ENCODE measurements around the gene ARHGEF39.
A peak's percentile ranks its signal among the peaks of the same experiment; 100 is the strongest.
"Not testable (repeated sequence)": the region's sequence is repeated elsewhere in the genome, so short reads cannot be mapped to it uniquely, and the experiment has no call there.

The ARHGEF39 gene

DNA sequence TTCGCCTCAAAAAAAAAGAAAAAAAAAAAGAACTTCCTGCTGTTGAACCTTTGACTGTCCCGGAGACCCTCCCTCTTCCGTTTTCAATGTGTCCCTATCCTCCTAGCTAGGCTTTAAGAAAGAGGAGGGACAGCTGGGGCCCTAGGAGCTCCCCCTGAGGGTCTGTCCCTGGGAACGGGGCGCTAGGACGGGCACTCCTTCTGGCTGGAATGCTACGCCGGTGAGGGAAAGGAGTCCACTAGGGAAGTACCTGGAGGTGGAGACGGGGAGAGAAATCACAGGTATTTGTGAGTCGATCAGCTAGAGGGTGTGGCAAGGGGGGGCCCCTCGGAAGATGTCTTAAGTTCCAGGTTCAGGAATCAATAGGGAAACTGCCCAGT lies 18.9 kb downstream of the ARHGEF39 start:
- H3K23ac ChIP-seq (ENCODE audit: low read length in 2 of 2), result no peak overlapping the region
- peak overlapping the region; percentile 21 to 40 for H3K4ac ChIP-seq (ENCODE audit: low read depth in 1 of 2, low read length in 2 of 2)
- peaks cover 2% of the 10 kb centered on the region for H3K79me1 ChIP-seq (replicated peaks; ENCODE audit: low read length, poor library complexity, severe bottlenecking)
- H3K4me1 ChIP-seq (ENCODE audit: control insufficient read depth, insufficient read depth, low read depth, low read length), result peaks cover 4% of the 10 kb centered on the region
- H2BK120ac ChIP-seq (ENCODE audit: low read depth, low read length), result no peak overlapping the region
- peak overlapping the region in 1 of 2 experiments; percentile 75 for H3K14ac ChIP-seq (ENCODE audit: low read length in 2 of 2)
- no peaks in the 10 kb centered on the region for H3K27me3 ChIP-seq (ENCODE audit: control insufficient read depth in 1 of 2, insufficient read depth in 1 of 2, low read length in 2 of 2)
- peak overlapping the region; percentile 64 to 89 for H3K4me3 ChIP-seq (ENCODE audit: insufficient read depth in 1 of 2, low read depth in 1 of 2, low read length in 2 of 2)
- H3K36me3 ChIP-seq (ENCODE audit: control insufficient read depth in 1 of 2, insufficient read depth in 2 of 2, low read depth in 1 of 2, low read length in 2 of 2), result peaks cover 0 to 3% of the 10 kb centered on the region in 2 experiments
- H4K91ac ChIP-seq (ENCODE audit: low read length), result no peak overlapping the region
- DNase-seq, result no peak
- H2BK12ac ChIP-seq (ENCODE audit: low read length in 2 of 2), result peak overlapping the region in 1 of 2 experiments; percentile 31
- H2BK15ac ChIP-seq (ENCODE audit: low read depth, poor library complexity, severe bottlenecking), result peak overlapping the region; percentile 54
- peak overlapping the region; percentile 34 to 67 for H3K18ac ChIP-seq (ENCODE audit: low read depth in 1 of 2, low read length in 2 of 2)
- no peak overlapping the region for H2AK5ac ChIP-seq (ENCODE audit: low read length, severe bottlenecking)
- no peak overlapping the region for H2BK5ac ChIP-seq (ENCODE audit: low read depth, low read length, poor library complexity, severe bottlenecking)
- H3K27ac ChIP-seq (ENCODE audit: low read length, poor library complexity, severe bottlenecking), result peak overlapping the region; percentile 13
- H3K9ac ChIP-seq (ENCODE audit: low read length), result peak overlapping the region; percentile 99
- peak overlapping the region; percentile 21 for H4K8ac ChIP-seq (ENCODE audit: low read length)
- peak overlapping the region; percentile 96 for H2AFZ ChIP-seq (ENCODE audit: low read depth, low read length)
- 2% methylated on average over 10 of the region's 11 CpGs for WGBS
- H3K9me3 ChIP-seq (ENCODE audit: control insufficient read depth, low read length), result no peaks in the 10 kb centered on the region
- H3K4me2 ChIP-seq (ENCODE audit: low read length, poor library complexity, severe bottlenecking), result peak overlapping the region; percentile 86

- WGBS, result 32% methylated on average over 9 of the region's 10 CpGs
- Histone ChIP-seq H3K9ac (ENCODE audit: low read length) (peak overlapping the region; percentile 99), H3K4me2 (ENCODE audit: low read length, poor library complexity, severe bottlenecking) (peak overlapping the region; percentile 86), H3K4me3 (ENCODE audit: insufficient read depth in 1 of 2, low read depth in 1 of 2, low read length in 2 of 2) (peak overlapping the region in 1 of 2 experiments; percentile 89)
- H4K8ac ChIP-seq (ENCODE audit: low read length); H3K14ac ChIP-seq (ENCODE audit: low read length in 2 of 2); H3K27me3 ChIP-seq (ENCODE audit: control insufficient read depth in 1 of 2, insufficient read depth in 1 of 2, low read length in 2 of 2); H2AFZ ChIP-seq (ENCODE audit: low read depth, low read length); H3K27ac ChIP-seq (ENCODE audit: low read length, poor library complexity, severe bottlenecking); H3K36me3 ChIP-seq (ENCODE audit: control insufficient read depth in 1 of 2, insufficient read depth in 2 of 2, low read depth in 1 of 2, low read length in 2 of 2); H4K91ac ChIP-seq (ENCODE audit: low read length); H2BK5ac ChIP-seq (ENCODE audit: low read depth, low read length, poor library complexity, severe bottlenecking); H2BK15ac ChIP-seq (ENCODE audit: low read depth, poor library complexity, severe bottlenecking); H3K18ac ChIP-seq (ENCODE audit: low read depth in 1 of 2, low read length in 2 of 2); H2BK120ac ChIP-seq (ENCODE audit: low read depth, low read length); H3K9me3 ChIP-seq (ENCODE audit: control insufficient read depth, low read length); DNase-seq; H3K79me1 ChIP-seq (replicated peaks; ENCODE audit: low read length, poor library complexity, severe bottlenecking); H2BK12ac ChIP-seq (ENCODE audit: low read length in 2 of 2); H3K23ac ChIP-seq (ENCODE audit: low read length in 2 of 2); H2AK5ac ChIP-seq (ENCODE audit: low read length, severe bottlenecking); H3K4ac ChIP-seq (ENCODE audit: low read depth in 1 of 2, low read length in 2 of 2); H3K4me1 ChIP-seq (ENCODE audit: control insufficient read depth, insufficient read depth, low read depth, low read length): not testable (repeated sequence)
Measured at GRCh38 chr9:35645736-35646135, 19.3 kb downstream of the ARHGEF39 start.

DNA sequence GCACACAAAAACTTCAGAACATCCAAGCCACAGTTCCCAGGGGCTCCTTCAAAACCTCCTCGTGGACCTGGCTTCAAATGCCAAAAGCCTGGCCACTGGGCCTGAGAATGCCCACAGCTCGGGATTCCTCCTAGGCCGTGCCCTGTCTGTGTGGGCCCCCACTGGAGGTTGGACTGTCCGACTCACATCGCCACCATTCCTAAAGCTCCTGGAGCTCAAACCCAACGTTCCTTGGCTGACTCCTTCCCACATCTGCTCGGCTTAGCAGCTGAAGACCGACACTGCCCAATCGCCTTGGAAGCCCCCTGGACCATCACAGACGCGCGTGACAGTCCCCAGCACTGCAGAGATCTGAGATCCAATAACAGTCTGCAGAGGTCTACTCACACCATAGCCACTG lies 21.9 kb downstream of the ARHGEF39 start:
- Histone ChIP-seq H3K9me3 (ENCODE audit: control insufficient read depth, low read length) (no peaks in the 10 kb centered on the region), H3K14ac (ENCODE audit: low read length in 2 of 2) (peak overlapping the region in 1 of 2 experiments; percentile 36), H3K9ac (ENCODE audit: low read length) (no peak overlapping the region), H3K79me1 (replicated peaks; ENCODE audit: low read length, poor library complexity, severe bottlenecking) (peaks cover 2% of the 10 kb centered on the region), H3K23ac (ENCODE audit: low read length in 2 of 2) (no peak overlapping the region), H2AFZ (ENCODE audit: low read depth, low read length) (no peak overlapping the region), H3K27ac (ENCODE audit: low read length, poor library complexity, severe bottlenecking) (no peak overlapping the region), H2BK15ac (ENCODE audit: low read depth, poor library complexity, severe bottlenecking) (no peak overlapping the region), H3K18ac (ENCODE audit: low read depth in 1 of 2, low read length in 2 of 2) (no peak overlapping the region), H3K4me3 (ENCODE audit: insufficient read depth in 1 of 2, low read depth in 1 of 2, low read length in 2 of 2) (no peak overlapping the region), H3K4ac (ENCODE audit: low read depth in 1 of 2, low read length in 2 of 2) (peak overlapping the region in 1 of 2 experiments; percentile 13), H3K36me3 (ENCODE audit: control insufficient read depth in 1 of 2, insufficient read depth in 2 of 2, low read depth in 1 of 2, low read length in 2 of 2) (peaks cover 0 to 7% of the 10 kb centered on the region in 2 experiments), H2BK5ac (ENCODE audit: low read depth, low read length, poor library complexity, severe bottlenecking) (no peak overlapping the region), H3K4me1 (ENCODE audit: control insufficient read depth, insufficient read depth, low read depth, low read length) (peaks cover 4% of the 10 kb centered on the region), H3K27me3 (ENCODE audit: control insufficient read depth in 1 of 2, insufficient read depth in 1 of 2, low read length in 2 of 2) (no peaks in the 10 kb centered on the region), H2AK5ac (ENCODE audit: low read length, severe bottlenecking) (no peak overlapping the region), H2BK12ac (ENCODE audit: low read length in 2 of 2) (no peak overlapping the region), H4K8ac (ENCODE audit: low read length) (no peak overlapping the region), H2BK120ac (ENCODE audit: low read depth, low read length) (no peak overlapping the region), H3K4me2 (ENCODE audit: low read length, poor library complexity, severe bottlenecking) (no peak overlapping the region), H4K91ac (ENCODE audit: low read length) (no peak overlapping the region)
- DNase-seq, result no peak
- WGBS, result 89% methylated on average over 12 of the region's 12 CpGs

GRCh38 chr9:35641478-35641877 lies 23.5 kb downstream of the ARHGEF39 start:
- H3K23ac ChIP-seq (ENCODE audit: low read length in 2 of 2); H2BK12ac ChIP-seq (ENCODE audit: low read length in 2 of 2); H3K4me2 ChIP-seq (ENCODE audit: low read length, poor library complexity, severe bottlenecking); H3K27ac ChIP-seq (ENCODE audit: low read length, poor library complexity, severe bottlenecking); H4K8ac ChIP-seq (ENCODE audit: low read length); H3K4ac ChIP-seq (ENCODE audit: low read depth in 1 of 2, low read length in 2 of 2); H2AK5ac ChIP-seq (ENCODE audit: low read length, severe bottlenecking); H2BK15ac ChIP-seq (ENCODE audit: low read depth, poor library complexity, severe bottlenecking); H3K18ac ChIP-seq (ENCODE audit: low read depth in 1 of 2, low read length in 2 of 2); H2BK5ac ChIP-seq (ENCODE audit: low read depth, low read length, poor library complexity, severe bottlenecking); H3K4me1 ChIP-seq (ENCODE audit: control insufficient read depth, insufficient read depth, low read depth, low read length); H4K91ac ChIP-seq (ENCODE audit: low read length); H3K36me3 ChIP-seq (ENCODE audit: control insufficient read depth in 1 of 2, insufficient read depth in 2 of 2, low read depth in 1 of 2, low read length in 2 of 2); H3K79me1 ChIP-seq (replicated peaks; ENCODE audit: low read length, poor library complexity, severe bottlenecking); H2BK120ac ChIP-seq (ENCODE audit: low read depth, low read length); H3K14ac ChIP-seq (ENCODE audit: low read length in 2 of 2); DNase-seq; H3K9ac ChIP-seq (ENCODE audit: low read length); H2AFZ ChIP-seq (ENCODE audit: low read depth, low read length); H3K4me3 ChIP-seq (ENCODE audit: insufficient read depth in 1 of 2, low read depth in 1 of 2, low read length in 2 of 2); H3K27me3 ChIP-seq (ENCODE audit: control insufficient read depth in 1 of 2, insufficient read depth in 1 of 2, low read length in 2 of 2); H3K9me3 ChIP-seq (ENCODE audit: control insufficient read depth, low read length): not testable (repeated sequence)
- 100% methylated on average over 1 of the region's 3 CpGs for WGBS

Data from mesenchymal stem cell (in vitro differentiated cells and primary cell).